ENCODE measurements around the gene SP3.

DNA sequence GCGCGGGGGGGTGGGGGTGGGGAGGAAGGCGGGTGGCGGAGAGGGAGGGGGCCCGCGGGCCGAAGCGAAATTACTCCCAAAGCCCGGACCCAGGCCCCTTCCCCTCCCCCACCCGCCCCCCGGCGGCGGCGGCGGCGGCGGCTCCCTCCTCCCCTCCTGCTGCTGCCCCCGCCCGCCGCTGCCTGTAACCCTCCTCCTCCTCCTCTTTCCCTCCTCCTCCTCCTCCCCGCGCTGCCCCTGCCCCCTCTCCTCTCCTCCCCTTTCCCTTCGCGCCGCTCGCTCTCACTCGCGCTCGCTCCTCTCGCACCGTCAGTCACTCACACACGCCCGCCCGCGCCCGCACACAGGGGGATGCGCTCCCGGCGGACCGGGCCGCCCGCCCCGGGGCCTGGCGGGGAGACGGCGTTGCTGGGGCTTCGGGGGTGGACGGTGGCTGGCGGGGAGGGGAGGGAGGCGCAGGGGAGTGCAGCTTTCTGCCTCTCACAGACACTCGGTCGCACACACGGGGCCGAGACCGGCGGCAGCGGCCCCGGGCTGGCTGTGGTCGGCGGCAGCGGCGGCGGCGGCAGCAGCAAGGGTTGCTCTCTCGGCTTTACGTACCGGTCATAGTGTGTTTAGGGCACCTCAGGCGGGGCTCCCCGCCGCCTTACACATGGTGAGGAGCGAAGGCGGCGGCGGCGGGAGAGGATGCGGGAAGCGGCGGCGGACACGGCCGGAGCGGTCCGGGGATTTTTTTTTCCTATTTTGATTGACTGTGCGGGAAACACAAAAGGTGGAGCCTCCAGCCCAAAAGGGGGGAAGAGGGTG is 405 bp downstream of the SP3 start:
- TF ChIP-seq POLR2A (IDR thresholded peaks at IDR 0.05) (peak in 2 of 3 donors; percentile 73 to 76), POLR2AphosphoS5 (IDR thresholded peaks at IDR 0.05) (peak; percentile 90 to 93 (median 91))
